Ascending aorta (tissue), 2 donors: ENCODE data around the gene CASP2. TPM values are rescaled to one million over a fixed set of nuclear protein-coding genes. Genes with fewer than 3 reads are reported as not detected.

Source experiments
- DNase-seq, 2 donors: peaks; one replicate each; pipeline ENCODE4 v3.0.0-alpha.2; 2019; ENCODE audit warnings: low spot score in 2 of 2
- H3K27ac ChIP-seq, 2 donors: fragments of 200-600 bp; sonication (generic); one replicate each; pipeline ENCODE4 v1.5.1; 2016 to 2017; ENCODE audit warnings: mild to moderate bottlenecking in 1 of 2
- H3K27me3 ChIP-seq: fragments of 200-600 bp; sonication (generic); one replicate; pipeline ENCODE4 v1.5.1; 2017
- H3K36me3 ChIP-seq, 2 donors: fragments of 200-600 bp; sonication (generic); one replicate each; pipeline ENCODE4 v1.5.1; 2016
- H3K4me1 ChIP-seq, 2 donors: fragments of 200-600 bp; sonication (generic); one replicate each; pipeline ENCODE4 v1.5.1; 2016 to 2017; ENCODE audit warnings: mild to moderate bottlenecking in 1 of 2
- H3K4me3 ChIP-seq, 2 donors: fragments of 200-600 bp; sonication (generic); one replicate each; pipeline ENCODE4 v1.5.1; 2016 to 2017; ENCODE audit warnings: mild to moderate bottlenecking in 1 of 2
- H3K9me3 ChIP-seq, 2 donors: fragments of 200-600 bp; sonication (generic); one replicate each; pipeline ENCODE4 v1.5.1; 2016
- intact Hi-C: fragments of 100-400 bp; cut with DNase I; formaldehyde crosslinking; loops from one replicate; pipeline ENCODE4 v1.15.1; 2023
- total RNA-seq: library from RNA; depleted of rRNA; stranded (reverse); fragments of >200 nt; gene quantifications from one replicate; pipeline ENCODE4 v1.1.0, GENCODE V29; 2016
- TF ChIP-seq, protein P1 (sequence below), 3 experiments: fragments of 200-600 bp in 2 of 3; fragments of 450-650 bp in 1 of 3; sonication (generic) in 2 of 3; IDR thresholded peaks; one replicate each; pipeline ENCODE4 v1.5.1; 2016 to 2019; ENCODE audit warnings: antibody characterized with exemption in 3 of 3, mild to moderate bottlenecking in 1 of 3, moderate library complexity in 1 of 3

Gene CASP2
- total RNA-seq, 1 donor from 2014 or later = 13.7 TPM

DNA sequence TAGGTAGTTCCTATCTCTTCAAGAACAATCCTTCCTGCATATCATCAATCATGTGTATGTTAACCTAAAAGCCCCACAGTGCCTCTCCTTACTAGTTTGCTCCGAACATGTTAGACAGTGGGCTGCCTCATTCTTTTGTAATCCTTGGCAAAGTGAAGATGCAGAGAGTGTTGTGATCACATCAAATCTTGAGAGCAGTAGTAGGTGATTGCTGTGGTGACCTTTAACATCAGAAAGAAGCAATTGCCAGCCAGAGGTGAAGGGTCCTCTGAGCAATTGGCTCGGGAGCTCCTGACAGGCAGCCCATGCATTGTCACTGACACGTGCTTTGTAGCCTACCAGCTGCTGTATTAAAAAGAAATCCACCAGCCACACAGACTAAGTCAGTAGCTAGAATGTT lies 44.5 kb upstream of the CASP2 start:
- Histone ChIP-seq H3K27me3 (no peaks in the 10 kb centered on the region), H3K27ac (no peak overlapping the region), H3K36me3 (no peaks in the 10 kb centered on the region), H3K4me3 (no peak overlapping the region), H3K9me3 (no peaks in the 10 kb centered on the region), H3K4me1 (no peaks in the 10 kb centered on the region)
- TF ChIP-seq, protein P1, sequence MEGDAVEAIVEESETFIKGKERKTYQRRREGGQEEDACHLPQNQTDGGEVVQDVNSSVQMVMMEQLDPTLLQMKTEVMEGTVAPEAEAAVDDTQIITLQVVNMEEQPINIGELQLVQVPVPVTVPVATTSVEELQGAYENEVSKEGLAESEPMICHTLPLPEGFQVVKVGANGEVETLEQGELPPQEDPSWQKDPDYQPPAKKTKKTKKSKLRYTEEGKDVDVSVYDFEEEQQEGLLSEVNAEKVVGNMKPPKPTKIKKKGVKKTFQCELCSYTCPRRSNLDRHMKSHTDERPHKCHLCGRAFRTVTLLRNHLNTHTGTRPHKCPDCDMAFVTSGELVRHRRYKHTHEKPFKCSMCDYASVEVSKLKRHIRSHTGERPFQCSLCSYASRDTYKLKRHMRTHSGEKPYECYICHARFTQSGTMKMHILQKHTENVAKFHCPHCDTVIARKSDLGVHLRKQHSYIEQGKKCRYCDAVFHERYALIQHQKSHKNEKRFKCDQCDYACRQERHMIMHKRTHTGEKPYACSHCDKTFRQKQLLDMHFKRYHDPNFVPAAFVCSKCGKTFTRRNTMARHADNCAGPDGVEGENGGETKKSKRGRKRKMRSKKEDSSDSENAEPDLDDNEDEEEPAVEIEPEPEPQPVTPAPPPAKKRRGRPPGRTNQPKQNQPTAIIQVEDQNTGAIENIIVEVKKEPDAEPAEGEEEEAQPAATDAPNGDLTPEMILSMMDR (IDR thresholded peaks at IDR 0.05) = no peak
- DNase-seq = no peak
- intact Hi-C loops = loop anchor here (5.0 kb wide), 1 partner anchor 44 kb away; the partner anchor contains the start of gene CASP2

DNA sequence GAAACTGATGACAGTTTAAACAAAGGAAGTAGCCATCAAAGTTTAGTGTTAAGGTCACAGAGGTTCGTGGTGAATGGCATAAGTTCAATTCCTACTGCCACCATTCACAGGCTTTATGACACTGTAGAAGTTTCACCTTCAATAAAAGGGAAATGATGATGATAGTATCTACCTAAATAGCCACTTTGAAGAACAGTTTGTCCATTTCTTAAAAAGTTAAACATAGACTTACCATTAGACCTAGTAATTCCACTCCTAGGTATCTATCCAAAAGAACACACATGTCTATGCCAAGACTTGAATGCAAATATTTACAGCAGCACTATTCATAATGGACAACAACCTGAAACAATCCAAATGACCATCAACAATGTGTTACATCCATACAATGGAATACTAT lies 43.8 kb upstream of the CASP2 start:
- TF ChIP-seq, protein P1 (IDR thresholded peaks at IDR 0.05) = no peak
- no peaks in the 10 kb centered on the region for H3K27me3 ChIP-seq
- DNase-seq = no peak
- H3K9me3 ChIP-seq = no peaks in the 10 kb centered on the region
- H3K36me3 ChIP-seq = no peaks in the 10 kb centered on the region
- intact Hi-C loops = loop anchor here (5.0 kb wide), 1 partner anchor 43 kb away; the partner anchor contains the start of gene CASP2
- no peak overlapping the region for H3K4me3 ChIP-seq
- H3K27ac ChIP-seq = no peak overlapping the region
- H3K4me1 ChIP-seq = no peaks in the 10 kb centered on the region

DNA sequence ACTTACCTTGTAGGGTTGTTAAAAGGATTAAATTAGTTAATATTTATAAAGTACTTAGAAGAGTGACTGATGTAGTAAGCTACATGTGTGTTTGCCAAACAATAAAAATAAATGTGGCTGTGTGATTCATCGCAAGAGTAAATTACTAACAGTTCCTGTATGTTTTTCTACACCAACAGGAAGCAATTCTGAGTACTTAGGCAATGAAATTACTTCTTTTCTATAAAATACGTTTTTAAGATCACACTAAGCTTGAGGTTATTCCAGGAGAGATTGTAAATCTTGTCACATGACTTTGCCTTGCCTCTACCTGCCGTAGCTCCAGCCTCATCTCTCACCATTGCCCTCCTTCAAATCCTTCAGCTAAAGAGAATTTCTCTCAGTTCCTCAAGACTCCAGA lies 43.0 kb upstream of the CASP2 start:
- no peaks in the 10 kb centered on the region for H3K4me1 ChIP-seq
- H3K9me3 ChIP-seq = no peaks in the 10 kb centered on the region
- no peak overlapping the region for H3K27ac ChIP-seq
- no peaks in the 10 kb centered on the region for H3K27me3 ChIP-seq
- TF ChIP-seq, protein P1 (IDR thresholded peaks at IDR 0.05) = no peak
- DNase-seq = no peak
- intact Hi-C loops = no loop called here
- H3K36me3 ChIP-seq = no peaks in the 10 kb centered on the region
- no peak overlapping the region for H3K4me3 ChIP-seq

DNA sequence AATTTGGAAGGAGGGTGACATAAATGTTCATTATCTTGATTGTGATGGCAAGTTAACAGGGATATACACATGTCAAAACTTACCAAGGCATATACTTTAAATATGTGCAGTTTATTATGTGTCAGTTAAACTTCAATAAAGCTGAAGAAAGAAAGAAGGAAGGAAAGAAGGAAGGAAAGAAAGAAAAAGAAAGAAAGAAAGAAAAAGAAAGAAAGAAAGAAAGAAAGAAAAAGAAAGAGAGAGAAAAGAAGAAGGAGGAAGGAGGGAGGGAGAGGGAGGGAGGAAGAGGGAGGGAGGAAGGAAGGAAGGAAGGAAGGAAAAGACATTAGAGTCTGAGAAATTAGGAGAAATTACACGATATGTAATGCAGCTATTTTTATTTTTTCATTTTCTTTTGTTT lies 40.8 kb upstream of the CASP2 start:
- Histone ChIP-seq H3K4me1 (no peaks in the 10 kb centered on the region), H3K27me3 (no peaks in the 10 kb centered on the region), H3K27ac (no peak overlapping the region), H3K36me3 (no peaks in the 10 kb centered on the region), H3K4me3 (no peak overlapping the region), H3K9me3 (no peaks in the 10 kb centered on the region)
- intact Hi-C loops = no loop called here
- TF ChIP-seq, protein P1 (IDR thresholded peaks at IDR 0.05) = no peak
- no peak for DNase-seq

DNA sequence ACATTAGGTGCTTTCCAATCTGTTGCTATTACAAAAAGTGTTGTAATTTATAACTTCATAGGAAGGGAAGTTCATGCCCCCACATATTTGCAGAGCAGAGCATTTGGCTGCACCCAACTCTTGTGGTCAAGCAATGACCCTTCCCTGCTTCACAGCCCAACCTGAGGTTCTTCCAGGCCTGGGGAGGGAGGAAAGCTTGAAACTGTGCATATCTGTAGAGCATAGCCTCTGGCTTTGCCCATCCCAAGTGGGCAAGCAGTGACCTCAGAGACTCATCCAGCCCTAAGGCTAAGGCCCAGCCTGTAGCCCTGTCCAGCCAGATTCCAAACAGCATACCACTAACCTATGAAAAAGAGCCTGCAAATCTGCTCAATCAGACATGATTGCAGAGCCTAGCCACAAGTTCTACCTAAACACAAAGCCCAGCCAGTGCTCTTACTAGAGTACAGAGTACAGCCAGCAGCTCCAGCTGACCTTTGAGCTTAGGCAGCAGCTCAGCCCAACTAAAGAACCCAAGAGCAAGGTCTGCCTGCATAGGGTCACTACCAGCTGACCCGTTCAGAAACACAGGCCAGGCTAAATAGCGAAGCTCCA lies 39.3 kb upstream of the CASP2 start:
- intact Hi-C loops = no loop called here
- TF ChIP-seq, protein P1 (IDR thresholded peaks at IDR 0.05) = no peak
- Histone ChIP-seq H3K27ac (no peak overlapping the region), H3K36me3 (no peaks in the 10 kb centered on the region), H3K4me3 (no peak overlapping the region), H3K27me3 (no peaks in the 10 kb centered on the region), H3K4me1 (no peaks in the 10 kb centered on the region), H3K9me3 (no peaks in the 10 kb centered on the region)
- DNase-seq = no peak

DNA sequence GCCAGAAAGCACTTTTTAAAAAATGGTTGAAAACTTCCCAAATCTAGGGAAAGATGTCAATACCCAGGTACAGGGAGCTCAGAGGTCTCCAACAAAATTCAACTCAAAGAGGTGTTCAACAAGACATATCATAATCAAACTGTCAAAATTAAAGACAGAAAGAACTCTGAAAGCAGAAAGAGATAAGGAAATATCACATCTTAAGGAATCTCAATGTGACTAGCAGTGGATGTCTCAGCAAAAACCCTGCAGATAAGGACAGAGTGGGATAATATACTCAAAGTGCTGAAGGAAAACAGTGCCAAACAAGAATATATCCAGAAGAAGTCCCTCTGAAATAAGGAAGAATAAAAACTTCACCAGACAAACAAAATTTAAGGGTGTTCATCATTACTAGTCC lies 38.0 kb upstream of the CASP2 start:
- Histone ChIP-seq H3K27ac (no peak overlapping the region), H3K27me3 (no peaks in the 10 kb centered on the region), H3K4me3 (no peak overlapping the region), H3K36me3 (no peaks in the 10 kb centered on the region), H3K4me1 (no peaks in the 10 kb centered on the region), H3K9me3 (no peaks in the 10 kb centered on the region)
- intact Hi-C loops = no loop called here
- no peak for DNase-seq
- TF ChIP-seq, protein P1 (IDR thresholded peaks at IDR 0.05) = no peak
